HEK293 (cell line): ENCODE results near the gene ABCA7.
A peak's percentile ranks its signal among the peaks of the same experiment; 100 is the strongest.

ENCODE experiments used
- CTCF ChIA-PET: fragments of 350-600 bp; formaldehyde crosslinking; extraction: SDS; loops from one replicate; lab custom pipeline; 2021; ENCODE audit warnings: antibody characterized with exemption; lab: Yijun Ruan, JAX
- POLR2A ChIA-PET: fragments of 300-600 bp; formaldehyde crosslinking; extraction: SDS; loops from one replicate; lab custom pipeline; 2020; ENCODE audit warnings: antibody characterized with exemption, inconsistent platforms; lab: Yijun Ruan, JAX
- H3K27ac ChIP-seq: fragments of 200-500 bp; sonication (Bioruptor generic); 2 replicates; pipeline ENCODE4 v1.5.1; 2014; ENCODE audit warnings: low read depth, low read length, control low read depth, inconsistent platforms; ENCODE audit errors: extremely low read depth
- H3K36me3 ChIP-seq, 2 experiments: fragments of 200-500 bp in 1 of 2; sonication (Bioruptor generic) in 1 of 2; 1 replicate in 1 of 2; 2 replicates in 1 of 2; pipeline ENCODE4 v1.5.1; 2014 to 2017; ENCODE audit warnings: inconsistent platforms in 2 of 2, low read length in 2 of 2; ENCODE audit not compliant: control insufficient read depth in 2 of 2, insufficient read depth in 1 of 2
- H3K4me1 ChIP-seq: fragments of 200-500 bp; sonication (Bioruptor generic); 2 replicates; pipeline ENCODE4 v1.5.1; 2014; ENCODE audit warnings: mild to moderate bottlenecking, low read length, inconsistent platforms; ENCODE audit not compliant: control insufficient read depth, insufficient read depth
- H3K4me3 ChIP-seq: 2 replicates; pipeline ENCODE4 v1.5.1; 2011; ENCODE audit warnings: low read depth, mild to moderate bottlenecking, control low read depth, low read length, moderate library complexity
- H3K9me3 ChIP-seq: fragments of 200-500 bp; sonication (Bioruptor generic); 2 replicates; pipeline ENCODE4 v1.5.1; 2014; ENCODE audit warnings: low read depth, low read length, inconsistent platforms; ENCODE audit not compliant: control insufficient read depth, insufficient read depth
- GLIS2 ChIP-seq: fragments of 450-650 bp; formaldehyde crosslinking; IDR thresholded peaks from 2 replicates; pipeline ENCODE4 v1.5.1; 2016; ENCODE audit warnings: missing biosample characterization, missing genetic modification characterization
- HIC1 ChIP-seq: fragments of 450-650 bp; formaldehyde crosslinking; IDR thresholded peaks from 2 replicates; pipeline ENCODE4 v1.5.1; 2016; ENCODE audit warnings: missing biosample characterization, missing genetic modification characterization
- WT1 ChIP-seq: fragments of 450-650 bp; formaldehyde crosslinking; IDR thresholded peaks from 2 replicates; pipeline ENCODE4 v1.5.1; 2016; ENCODE audit warnings: missing biosample characterization, missing genetic modification characterization
- YY2 ChIP-seq: fragments of 450-650 bp; formaldehyde crosslinking; IDR thresholded peaks from 2 replicates; pipeline ENCODE4 v1.5.1; 2016; ENCODE audit warnings: missing biosample characterization, missing genetic modification characterization
- ZBTB49 ChIP-seq: fragments of 450-650 bp; formaldehyde crosslinking; IDR thresholded peaks from 2 replicates; pipeline ENCODE4 v1.5.1; 2016; ENCODE audit warnings: missing biosample characterization, missing genetic modification characterization, low read depth
- ZBTB7A ChIP-seq: fragments of 450-650 bp; formaldehyde crosslinking; IDR thresholded peaks from 2 replicates; pipeline ENCODE4 v1.5.1; 2016; ENCODE audit warnings: low read depth, missing biosample characterization, missing genetic modification characterization
- ZFP41 ChIP-seq: fragments of 450-650 bp; formaldehyde crosslinking; IDR thresholded peaks from 2 replicates; pipeline ENCODE4 v1.5.1; 2016; ENCODE audit warnings: missing biosample characterization, missing genetic modification characterization, borderline replicate concordance
- ZNF19 ChIP-seq: fragments of 450-650 bp; formaldehyde crosslinking; IDR thresholded peaks from 2 replicates; pipeline ENCODE4; 2016; ENCODE audit warnings: missing biosample characterization, missing genetic modification characterization, low read depth
- ZNF202 ChIP-seq: fragments of 450-650 bp; formaldehyde crosslinking; IDR thresholded peaks from 2 replicates; pipeline ENCODE4 v1.5.1; 2016; ENCODE audit warnings: missing biosample characterization, missing genetic modification characterization, borderline replicate concordance
- ZNF266 ChIP-seq: fragments of 450-650 bp; formaldehyde crosslinking; IDR thresholded peaks from 2 replicates; pipeline ENCODE4 v1.5.1; 2016; ENCODE audit warnings: missing biosample characterization, missing genetic modification characterization, low read depth
- ZNF404 ChIP-seq: fragments of 450-650 bp; formaldehyde crosslinking; IDR thresholded peaks from 2 replicates; pipeline ENCODE4 v1.5.1; 2017; ENCODE audit warnings: missing biosample characterization, missing genetic modification characterization
- ZNF423 ChIP-seq: fragments of 450-650 bp; formaldehyde crosslinking; IDR thresholded peaks from 2 replicates; pipeline ENCODE4 v1.5.1; 2016; ENCODE audit warnings: missing biosample characterization, missing genetic modification characterization
- ZNF501 ChIP-seq: fragments of 450-650 bp; formaldehyde crosslinking; IDR thresholded peaks from 2 replicates; pipeline ENCODE4 v1.5.1; 2016; ENCODE audit warnings: missing biosample characterization, missing genetic modification characterization
- ZNF510 ChIP-seq: fragments of 450-650 bp; formaldehyde crosslinking; IDR thresholded peaks from 2 replicates; pipeline ENCODE4 v1.5.1; 2018; ENCODE audit warnings: mild to moderate bottlenecking, missing genetic modification characterization, missing biosample characterization; ENCODE audit not compliant: insufficient replicate concordance
- ZNF544 ChIP-seq: fragments of 450-650 bp; formaldehyde crosslinking; IDR thresholded peaks from 2 replicates; pipeline ENCODE4 v1.5.0; 2017; ENCODE audit warnings: missing biosample characterization, missing genetic modification characterization
- ZNF555 ChIP-seq: fragments of 450-650 bp; formaldehyde crosslinking; conservative IDR thresholded peaks from 2 replicates; pipeline ENCODE4 v1.5.1; 2017; ENCODE audit warnings: missing biosample characterization, mild to moderate bottlenecking, missing genetic modification characterization, inconsistent platforms
- ZNF610 ChIP-seq: fragments of 450-650 bp; formaldehyde crosslinking; IDR thresholded peaks from 2 replicates; pipeline ENCODE4 v1.5.1; 2016; ENCODE audit warnings: missing biosample characterization, missing genetic modification characterization, borderline replicate concordance
- ZNF670 ChIP-seq: fragments of 450-650 bp; formaldehyde crosslinking; IDR thresholded peaks from 2 replicates; pipeline ENCODE4 v1.5.1; 2016; ENCODE audit warnings: missing biosample characterization, missing genetic modification characterization, low read depth
- ZNF704 ChIP-seq: fragments of 450-650 bp; formaldehyde crosslinking; IDR thresholded peaks from 2 replicates; pipeline ENCODE4 v1.5.1; 2016; ENCODE audit warnings: missing biosample characterization, missing genetic modification characterization
- TF ChIP-seq, protein P1 (sequence below): fragments of 450-650 bp; formaldehyde crosslinking; IDR thresholded peaks from 2 replicates; pipeline ENCODE4; 2016; ENCODE audit warnings: missing biosample characterization, missing genetic modification characterization
- TF ChIP-seq, protein P2 (sequence below): fragments of 450-650 bp; formaldehyde crosslinking; IDR thresholded peaks from 2 replicates; pipeline ENCODE4 v1.5.1; 2017; ENCODE audit warnings: missing biosample characterization, missing genetic modification characterization
- TF ChIP-seq, protein P3 (sequence below): fragments of 450-650 bp; formaldehyde crosslinking; IDR thresholded peaks from 2 replicates; pipeline ENCODE4 v1.5.1; 2017; ENCODE audit warnings: missing biosample characterization, missing genetic modification characterization

The ABCA7 gene

GRCh38 chr19:1069009-1069779 is 29.3 kb downstream of the ABCA7 start (continued):
- TF ChIP-seq HIC1 (tag by site-specific recombination), result 0 out of 2 replicates have a peak, but pooled peaks have one; percentile 40
- TF ChIP-seq ZNF544 (tag by site-specific recombination), result no peak
- 0 out of 2 replicates have a peak, but pooled peaks have one; percentile 53 for TF ChIP-seq ZBTB7A
- TF ChIP-seq WT1 (tag by site-specific recombination), result peak; percentile 1; the same call in 1 of the 2 replicates
- TF ChIP-seq, all 188 proteins: peak for 5

DNA sequence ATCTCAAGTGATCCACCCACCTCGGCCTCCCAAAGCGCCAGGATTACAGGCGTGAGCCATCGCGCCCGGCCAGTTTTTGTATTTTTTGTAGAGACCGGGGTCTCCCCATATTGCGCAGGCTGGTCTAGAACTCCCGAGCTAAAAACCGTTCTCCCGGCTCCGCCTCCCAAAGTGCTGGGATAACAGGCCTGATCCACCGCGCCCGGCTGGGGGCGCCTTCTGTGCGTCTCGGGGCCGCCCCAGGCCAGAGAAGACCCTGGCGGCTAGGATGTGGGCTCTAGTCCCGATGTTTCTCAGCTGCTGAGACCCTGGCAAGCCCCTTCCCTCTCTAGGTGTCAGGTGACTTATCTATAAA is 30.6 kb downstream of the ABCA7 start:
- TF ChIP-seq ZNF555 (tag by site-specific recombination) (no peak), ZNF610 (tag by site-specific recombination) (no peak), ZNF501 (tag by site-specific recombination) (no peak), ZNF704 (tag by site-specific recombination) (no peak), ZNF670 (tag by site-specific recombination) (no peak), GLIS2 (tag by site-specific recombination) (no peak), ZNF19 (no peak), ZNF266 (tag by site-specific recombination) (no peak), YY2 (tag by site-specific recombination) (no peak), ZBTB49 (tag by site-specific recombination) (no peak), ZNF510 (tag by site-specific recombination) (no peak), ZNF404 (tag by site-specific recombination) (no peak), ZNF202 (tag by site-specific recombination) (no peak), ZFP41 (tag by site-specific recombination) (no peak), ZNF423 (tag by site-specific recombination) (no peak)
- TF ChIP-seq, protein P1, sequence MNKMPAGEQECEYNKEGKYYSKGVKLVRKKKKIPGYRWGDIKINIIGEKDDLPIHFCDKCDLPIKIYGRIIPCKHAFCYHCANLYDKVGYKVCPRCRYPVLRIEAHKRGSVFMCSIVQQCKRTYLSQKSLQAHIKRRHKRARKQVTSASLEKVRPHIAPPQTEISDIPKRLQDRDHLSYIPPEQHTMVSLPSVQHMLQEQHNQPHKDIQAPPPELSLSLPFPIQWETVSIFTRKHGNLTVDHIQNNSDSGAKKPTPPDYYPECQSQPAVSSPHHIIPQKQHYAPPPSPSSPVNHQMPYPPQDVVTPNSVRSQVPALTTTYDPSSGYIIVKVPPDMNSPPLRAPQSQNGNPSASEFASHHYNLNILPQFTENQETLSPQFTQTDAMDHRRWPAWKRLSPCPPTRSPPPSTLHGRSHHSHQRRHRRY (tag by site-specific recombination), result no peak
- TF ChIP-seq, protein P2, sequence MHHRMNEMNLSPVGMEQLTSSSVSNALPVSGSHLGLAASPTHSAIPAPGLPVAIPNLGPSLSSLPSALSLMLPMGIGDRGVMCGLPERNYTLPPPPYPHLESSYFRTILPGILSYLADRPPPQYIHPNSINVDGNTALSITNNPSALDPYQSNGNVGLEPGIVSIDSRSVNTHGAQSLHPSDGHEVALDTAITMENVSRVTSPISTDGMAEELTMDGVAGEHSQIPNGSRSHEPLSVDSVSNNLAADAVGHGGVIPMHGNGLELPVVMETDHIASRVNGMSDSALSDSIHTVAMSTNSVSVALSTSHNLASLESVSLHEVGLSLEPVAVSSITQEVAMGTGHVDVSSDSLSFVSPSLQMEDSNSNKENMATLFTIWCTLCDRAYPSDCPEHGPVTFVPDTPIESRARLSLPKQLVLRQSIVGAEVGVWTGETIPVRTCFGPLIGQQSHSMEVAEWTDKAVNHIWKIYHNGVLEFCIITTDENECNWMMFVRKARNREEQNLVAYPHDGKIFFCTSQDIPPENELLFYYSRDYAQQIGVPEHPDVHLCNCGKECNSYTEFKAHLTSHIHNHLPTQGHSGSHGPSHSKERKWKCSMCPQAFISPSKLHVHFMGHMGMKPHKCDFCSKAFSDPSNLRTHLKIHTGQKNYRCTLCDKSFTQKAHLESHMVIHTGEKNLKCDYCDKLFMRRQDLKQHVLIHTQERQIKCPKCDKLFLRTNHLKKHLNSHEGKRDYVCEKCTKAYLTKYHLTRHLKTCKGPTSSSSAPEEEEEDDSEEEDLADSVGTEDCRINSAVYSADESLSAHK, result no peak
- TF ChIP-seq, protein P3, sequence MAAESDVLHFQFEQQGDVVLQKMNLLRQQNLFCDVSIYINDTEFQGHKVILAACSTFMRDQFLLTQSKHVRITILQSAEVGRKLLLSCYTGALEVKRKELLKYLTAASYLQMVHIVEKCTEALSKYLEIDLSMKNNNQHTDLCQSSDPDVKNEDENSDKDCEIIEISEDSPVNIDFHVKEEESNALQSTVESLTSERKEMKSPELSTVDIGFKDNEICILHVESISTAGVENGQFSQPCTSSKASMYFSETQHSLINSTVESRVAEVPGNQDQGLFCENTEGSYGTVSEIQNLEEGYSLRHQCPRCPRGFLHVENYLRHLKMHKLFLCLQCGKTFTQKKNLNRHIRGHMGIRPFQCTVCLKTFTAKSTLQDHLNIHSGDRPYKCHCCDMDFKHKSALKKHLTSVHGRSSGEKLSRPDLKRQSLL, result no peak
- ChIA-PET POLR2A (no interaction called here), CTCF (no interaction called here)

More for the DNA sequence above, 30.6 kb downstream of the ABCA7 start:
- no peak overlapping the region for H3K27ac ChIP-seq
- H3K4me1 ChIP-seq, result peaks cover 2% of the 10 kb centered on the region; the same call in 1 of the 2 replicates
- no peak overlapping the region for H3K4me3 ChIP-seq
- no peaks in the 10 kb centered on the region for H3K36me3 ChIP-seq
- H3K9me3 ChIP-seq, result no peaks in the 10 kb centered on the region
